OCI-LY1 (cell line): ENCODE data around the gene JPT1.

Experiments used
- H2AFZ ChIP-seq: fragments of 200-600 bp; sonication (generic), shearing (Covaris generic); 2 replicates; pipeline ENCODE4 v1.6.0; 2014; ENCODE audit warnings: antibody characterized with exemption, mild to moderate bottlenecking, low read length
- H3F3A ChIP-seq: fragments of 200-600 bp; sonication (generic), shearing (Covaris generic); 2 replicates; pipeline ENCODE4 v1.6.0; 2014; ENCODE audit warnings: mild to moderate bottlenecking, antibody characterized with exemption, low read length, moderate library complexity; ENCODE audit not compliant: insufficient read depth
- H3K27ac ChIP-seq: fragments of 200-600 bp; sonication (generic); 2 replicates; pipeline ENCODE4 v1.5.1; 2014; ENCODE audit warnings: low read length, mixed run types, mild to moderate bottlenecking, low read depth; ENCODE audit not compliant: poor library complexity, severe bottlenecking
- H3K27me3 ChIP-seq: fragments of 200-600 bp; sonication (generic); 2 replicates; pipeline ENCODE4 v1.6.0; 2014; ENCODE audit warnings: antibody characterized with exemption, mild to moderate bottlenecking, low read length, moderate library complexity; ENCODE audit not compliant: insufficient read depth
- H3K36me3 ChIP-seq: fragments of 200-600 bp; sonication (generic); 2 replicates; pipeline ENCODE4 v1.6.1; 2014; ENCODE audit warnings: mild to moderate bottlenecking, antibody characterized with exemption, low read length, moderate library complexity, mixed read lengths; ENCODE audit not compliant: insufficient read depth
- H3K4me1 ChIP-seq: fragments of 200-600 bp; sonication (generic); 2 replicates; pipeline ENCODE4 v1.5.1; 2014; ENCODE audit warnings: mild to moderate bottlenecking, low read length, moderate library complexity; ENCODE audit not compliant: insufficient read depth, severe bottlenecking
- H3K4me2 ChIP-seq: fragments of 200-600 bp; sonication (generic), shearing (Covaris generic); 2 replicates; pipeline ENCODE4 v1.6.1; 2014; ENCODE audit warnings: low read length
- H3K4me3 ChIP-seq: fragments of 200-600 bp; sonication (generic); 2 replicates; pipeline ENCODE4 v1.5.1; 2014; ENCODE audit warnings: low read length, low read depth, mild to moderate bottlenecking, mixed read lengths; ENCODE audit not compliant: poor library complexity, severe bottlenecking
- H3K79me2 ChIP-seq: fragments of 200-600 bp; shearing (Covaris generic); 2 replicates; pipeline ENCODE4 v1.6.1; 2016; ENCODE audit warnings: mixed run types, low read length, mixed read lengths; ENCODE audit not compliant: insufficient read depth
- H3K9ac ChIP-seq: fragments of 200-600 bp; sonication (generic), shearing (Covaris generic); 2 replicates; pipeline ENCODE4 v1.6.1; 2014; ENCODE audit warnings: mild to moderate bottlenecking, low read length, mixed read lengths
- H3K9me2 ChIP-seq: fragments of 200-600 bp; sonication (generic), shearing (Covaris generic); 2 replicates; pipeline ENCODE4 v1.6.1; 2014; ENCODE audit warnings: low read depth, mild to moderate bottlenecking, low read length, mixed read lengths
- H3K9me3 ChIP-seq: fragments of 200-600 bp; shearing (Covaris generic); 2 replicates; pipeline ENCODE4 v1.6.1; 2014; ENCODE audit warnings: low read length, mixed read lengths
- H4K20me1 ChIP-seq: fragments of 200-600 bp; sonication (generic), shearing (Covaris generic); 2 replicates; pipeline ENCODE4 v1.6.0; 2016; ENCODE audit warnings: mild to moderate bottlenecking, low read length; ENCODE audit not compliant: insufficient read depth
- EZH2 ChIP-seq: fragments of 200-600 bp; sonication (generic), shearing (Covaris generic); IDR thresholded peaks from 2 replicates; pipeline ENCODE4 v1.8.0; 2017; ENCODE audit warnings: borderline replicate concordance, mixed run types, mild to moderate bottlenecking, antibody characterized with exemption, low read length, moderate library complexity, mixed read lengths
- TF ChIP-seq, protein P1 (sequence below): fragments of 200-600 bp; sonication (generic), shearing (Covaris generic); IDR thresholded peaks from 2 replicates; pipeline ENCODE4 v1.5.1; 2017; ENCODE audit warnings: mild to moderate bottlenecking, antibody characterized with exemption, low read length, moderate library complexity, mixed read lengths

The JPT1 gene

DNA sequence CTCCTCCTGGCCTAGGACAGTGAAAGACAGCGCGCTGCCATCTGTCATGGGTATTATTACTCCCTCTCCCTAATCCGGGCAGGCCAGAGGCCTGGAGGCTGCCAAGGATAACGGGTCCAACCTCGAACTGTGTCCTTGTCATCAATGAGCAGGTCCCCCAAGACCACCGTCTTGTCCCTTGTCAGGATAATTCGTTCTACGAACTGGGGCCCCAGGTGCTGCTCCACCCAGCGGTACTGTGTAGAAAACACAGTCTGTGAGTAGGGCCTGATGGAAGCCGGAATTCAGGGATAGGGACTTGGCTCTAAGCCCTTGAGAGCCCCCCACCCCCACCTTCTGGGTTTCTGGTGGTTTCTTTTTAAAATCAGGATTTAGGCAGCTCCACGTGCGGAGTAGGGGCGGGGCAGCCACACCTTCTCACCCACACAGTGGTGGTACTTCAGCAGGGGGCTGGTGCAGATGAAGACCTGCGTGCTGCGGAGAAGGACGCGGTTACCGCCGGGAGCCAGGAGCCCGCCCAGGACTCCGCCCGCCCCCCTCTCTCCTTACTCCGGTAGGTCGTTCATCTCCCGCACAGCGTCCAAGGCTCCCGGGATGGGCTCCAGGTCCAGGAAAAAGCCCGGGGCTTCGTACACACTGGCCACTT is 23.6 kb downstream of the JPT1 start:
- peaks cover 32% of the 10 kb centered on the region; the same call in 1 of the 2 replicates for H3K36me3 ChIP-seq
- H3K9ac ChIP-seq: peak overlapping the region; percentile 87
- H3K4me2 ChIP-seq: peak overlapping the region; percentile 77
- H4K20me1 ChIP-seq: no peaks in the 10 kb centered on the region
- H3K9me3 ChIP-seq: no peaks in the 10 kb centered on the region
- H3K4me3 ChIP-seq: peak overlapping the region; percentile 76
- no peak for TF ChIP-seq EZH2
- TF ChIP-seq, protein P1, sequence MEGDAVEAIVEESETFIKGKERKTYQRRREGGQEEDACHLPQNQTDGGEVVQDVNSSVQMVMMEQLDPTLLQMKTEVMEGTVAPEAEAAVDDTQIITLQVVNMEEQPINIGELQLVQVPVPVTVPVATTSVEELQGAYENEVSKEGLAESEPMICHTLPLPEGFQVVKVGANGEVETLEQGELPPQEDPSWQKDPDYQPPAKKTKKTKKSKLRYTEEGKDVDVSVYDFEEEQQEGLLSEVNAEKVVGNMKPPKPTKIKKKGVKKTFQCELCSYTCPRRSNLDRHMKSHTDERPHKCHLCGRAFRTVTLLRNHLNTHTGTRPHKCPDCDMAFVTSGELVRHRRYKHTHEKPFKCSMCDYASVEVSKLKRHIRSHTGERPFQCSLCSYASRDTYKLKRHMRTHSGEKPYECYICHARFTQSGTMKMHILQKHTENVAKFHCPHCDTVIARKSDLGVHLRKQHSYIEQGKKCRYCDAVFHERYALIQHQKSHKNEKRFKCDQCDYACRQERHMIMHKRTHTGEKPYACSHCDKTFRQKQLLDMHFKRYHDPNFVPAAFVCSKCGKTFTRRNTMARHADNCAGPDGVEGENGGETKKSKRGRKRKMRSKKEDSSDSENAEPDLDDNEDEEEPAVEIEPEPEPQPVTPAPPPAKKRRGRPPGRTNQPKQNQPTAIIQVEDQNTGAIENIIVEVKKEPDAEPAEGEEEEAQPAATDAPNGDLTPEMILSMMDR: peak; percentile 74
- peaks cover 4% of the 10 kb centered on the region for H3F3A ChIP-seq
- peak overlapping the region; percentile 75 for H3K27ac ChIP-seq
- no peaks in the 10 kb centered on the region for H3K9me2 ChIP-seq
- H3K79me2 ChIP-seq: no peaks in the 10 kb centered on the region
- H3K27me3 ChIP-seq: no peaks in the 10 kb centered on the region
- H2AFZ ChIP-seq: no peak overlapping the region
- H3K4me1 ChIP-seq: peaks cover 36% of the 10 kb centered on the region

GRCh38 chr17:75130059-75130631 is 24.2 kb downstream of the JPT1 start:
- H3K4me1 ChIP-seq: peaks cover 42% of the 10 kb centered on the region
- H3K79me2 ChIP-seq: no peaks in the 10 kb centered on the region
- peak overlapping the region; percentile 77 for H3K4me2 ChIP-seq
- H2AFZ ChIP-seq: no peak overlapping the region
- peak overlapping the region; percentile 87; the same call in 1 of the 2 replicates for H3K9ac ChIP-seq
- H4K20me1 ChIP-seq: no peaks in the 10 kb centered on the region
- peaks cover 25% of the 10 kb centered on the region; the same call in 1 of the 2 replicates for H3K36me3 ChIP-seq
- H3K27ac ChIP-seq: no peak overlapping the region
- H3K27me3 ChIP-seq: no peaks in the 10 kb centered on the region
- H3K4me3 ChIP-seq: peak overlapping the region; percentile 76
- H3K9me3 ChIP-seq: no peaks in the 10 kb centered on the region
- TF ChIP-seq, protein P1: no peak
- no peak for TF ChIP-seq EZH2
- H3F3A ChIP-seq: no peaks in the 10 kb centered on the region; the same call in none of the 2 replicates
- H3K9me2 ChIP-seq: no peaks in the 10 kb centered on the region

DNA sequence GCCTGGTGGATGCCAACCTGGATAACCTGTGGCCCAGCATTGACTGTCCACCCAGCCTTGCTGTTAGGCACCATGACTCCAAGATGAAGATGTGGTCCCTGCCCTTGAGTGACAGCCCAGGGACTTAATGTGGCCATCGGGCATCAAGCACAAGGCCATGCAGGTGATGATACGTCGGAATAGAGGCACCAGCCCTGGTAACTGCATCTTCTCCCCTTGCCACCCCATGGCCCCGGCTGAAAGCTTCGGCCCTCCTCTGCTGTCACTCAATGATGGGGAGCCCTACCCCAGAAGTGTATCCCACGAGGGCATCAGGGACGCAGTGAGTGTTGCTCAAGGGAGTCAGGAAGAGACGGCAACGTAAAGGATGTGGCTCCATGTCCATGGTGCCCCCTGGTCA is 24.7 kb downstream of the JPT1 start:
- TF ChIP-seq, protein P1: no peak
- no peak for TF ChIP-seq EZH2
- H3K4me2 ChIP-seq: no peak overlapping the region; the same call in 1 of the 2 replicates
- H3K9ac ChIP-seq: no peak overlapping the region
- H3K9me3 ChIP-seq: no peaks in the 10 kb centered on the region
- no peaks in the 10 kb centered on the region; the same call in 1 of the 2 replicates for H3F3A ChIP-seq
- H4K20me1 ChIP-seq: no peaks in the 10 kb centered on the region
- no peaks in the 10 kb centered on the region for H3K9me2 ChIP-seq
- peaks cover 20% of the 10 kb centered on the region; the same call in 1 of the 2 replicates for H3K36me3 ChIP-seq
- H2AFZ ChIP-seq: no peak overlapping the region
- no peak overlapping the region for H3K27ac ChIP-seq
- no peaks in the 10 kb centered on the region for H3K27me3 ChIP-seq
- H3K79me2 ChIP-seq: no peaks in the 10 kb centered on the region
- no peak overlapping the region for H3K4me3 ChIP-seq
- peaks cover 43% of the 10 kb centered on the region for H3K4me1 ChIP-seq
